GM21360 (cell line): ENCODE data around the gene EPHB3.

Experiments
- ATAC-seq: cut with Tn5 transposase; IDR thresholded peaks from one replicate; pipeline ENCODE4 v1.9.1; 2021; ENCODE audit warnings: mild to moderate bottlenecking, moderate library complexity; ENCODE audit not compliant: unreplicated experiment

Gene EPHB3

GRCh38 chr3:184561061-184561912, at the start of gene EPHB3:
Gene EPHB3, plus strand, starts transcription at chr3:184561785. Its CDS starts 451 bp downstream, at chr3:184562236.
- ATAC-seq = peak; percentile 81

DNA sequence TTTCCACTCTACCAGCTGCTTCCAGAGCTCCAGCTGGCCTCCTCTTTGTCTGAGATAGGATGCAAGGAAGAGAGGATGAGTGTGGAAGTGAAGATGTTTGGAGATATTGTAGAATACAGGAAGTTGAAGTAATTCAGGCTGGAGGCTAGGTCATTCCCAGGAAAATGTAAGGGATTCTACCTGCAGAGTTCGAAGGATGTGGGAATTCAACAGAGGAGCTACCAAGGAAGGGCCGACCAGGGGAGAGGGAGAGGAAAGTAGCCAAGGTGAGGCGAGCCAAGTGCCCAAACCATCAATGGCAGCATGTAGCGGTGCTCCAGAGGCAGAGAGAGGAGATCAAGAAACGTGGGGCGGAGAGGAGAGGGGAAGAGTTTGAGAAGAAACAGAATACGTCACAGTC, 49.0 kb upstream of the EPHB3 start:
- no peak for ATAC-seq

DNA sequence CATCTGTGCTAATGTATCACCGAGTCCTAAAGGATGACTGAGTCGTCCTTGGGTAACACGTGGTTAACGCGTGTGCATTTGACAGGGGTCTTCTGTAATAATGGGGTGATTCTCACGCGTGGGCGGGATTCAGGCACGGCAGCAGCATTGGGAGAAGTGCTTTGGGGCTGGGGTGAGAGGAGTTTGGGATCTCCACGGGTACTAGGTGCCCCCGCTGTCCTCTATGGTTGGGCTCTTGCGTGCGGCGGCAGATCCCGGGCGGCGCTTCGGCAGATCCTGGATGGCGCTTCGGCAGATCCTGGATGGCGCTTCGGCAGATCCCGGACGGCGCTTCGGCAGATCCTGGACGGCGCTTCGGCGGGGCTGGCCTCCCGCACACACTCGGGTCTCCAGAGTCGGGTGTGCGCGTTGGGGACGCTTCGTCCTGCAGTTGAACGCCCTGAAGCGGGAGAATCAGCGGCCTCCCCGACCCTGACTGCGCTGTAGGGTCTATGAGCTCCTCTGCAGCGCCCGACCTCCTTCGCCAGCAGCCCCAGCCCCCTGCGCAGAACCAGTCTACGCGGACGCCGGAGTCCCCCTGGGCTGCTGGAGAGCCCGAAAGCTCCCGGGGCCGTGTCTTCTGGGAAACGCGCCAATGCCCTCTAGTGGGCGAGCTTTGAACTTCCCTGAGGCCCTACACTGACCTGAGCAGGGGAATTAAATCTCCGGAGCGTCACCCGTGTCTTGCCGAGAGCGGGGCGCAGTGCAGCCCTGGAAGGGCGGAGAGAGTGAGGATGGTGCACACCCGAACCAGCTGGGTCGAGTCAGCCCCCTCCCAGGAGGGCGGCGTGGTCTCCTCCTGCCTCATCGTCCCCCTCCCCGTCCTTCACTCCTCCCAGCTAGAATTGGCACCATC, 48.1 kb upstream of the EPHB3 start:
- no peak for ATAC-seq

DNA sequence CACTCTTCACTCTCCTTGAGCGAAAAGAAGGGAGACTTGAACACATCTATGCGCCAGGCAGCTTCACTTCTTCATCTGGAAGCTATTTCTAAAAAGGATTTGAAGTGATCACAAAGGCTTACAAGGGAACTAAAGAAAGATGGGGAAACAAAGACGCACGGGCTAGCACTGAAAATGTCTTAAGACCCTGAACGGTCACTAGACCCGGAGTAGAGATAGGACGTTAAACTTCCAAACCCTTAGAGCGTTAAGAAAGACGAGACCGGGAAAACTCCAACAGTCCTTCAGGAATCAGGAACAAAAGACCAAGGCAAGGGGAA, 47.5 kb upstream of the EPHB3 start:
- ATAC-seq = no peak

DNA sequence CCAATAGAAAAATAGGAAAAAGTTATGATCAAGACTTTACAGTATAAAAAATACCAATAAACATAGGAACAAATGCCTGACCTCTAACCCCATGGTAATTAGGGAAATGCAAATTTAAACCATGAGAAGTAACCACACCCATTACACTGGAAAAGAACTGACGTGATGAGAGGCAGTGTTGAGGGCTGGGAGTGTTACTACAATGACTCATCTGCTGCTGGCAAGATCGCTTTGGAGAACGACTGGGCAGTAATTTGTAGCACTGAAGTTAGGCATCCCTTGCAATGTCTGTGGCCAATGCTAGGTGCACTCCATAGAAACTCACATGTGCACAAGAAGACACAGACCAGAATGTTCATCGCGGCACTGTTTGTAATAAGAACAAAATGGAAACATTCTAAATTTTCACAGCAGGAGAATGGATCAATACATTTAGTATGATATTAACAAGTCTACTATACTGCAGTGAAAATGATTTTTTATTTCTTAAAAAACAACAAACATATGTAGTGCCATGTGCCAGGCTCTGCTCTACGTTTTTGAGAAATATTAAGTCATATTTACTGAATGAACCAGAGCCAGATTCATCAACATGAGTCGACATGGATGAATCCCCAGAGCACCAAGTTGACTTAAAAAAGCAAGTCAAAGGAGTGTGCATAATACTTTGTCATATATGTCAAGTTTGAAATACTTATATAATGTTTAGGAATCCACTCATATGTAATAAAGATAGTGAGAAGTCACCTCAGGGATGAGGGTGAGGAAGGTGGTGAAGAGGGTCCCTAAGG, 37.6 kb upstream of the EPHB3 start:
- no peak for ATAC-seq

DNA sequence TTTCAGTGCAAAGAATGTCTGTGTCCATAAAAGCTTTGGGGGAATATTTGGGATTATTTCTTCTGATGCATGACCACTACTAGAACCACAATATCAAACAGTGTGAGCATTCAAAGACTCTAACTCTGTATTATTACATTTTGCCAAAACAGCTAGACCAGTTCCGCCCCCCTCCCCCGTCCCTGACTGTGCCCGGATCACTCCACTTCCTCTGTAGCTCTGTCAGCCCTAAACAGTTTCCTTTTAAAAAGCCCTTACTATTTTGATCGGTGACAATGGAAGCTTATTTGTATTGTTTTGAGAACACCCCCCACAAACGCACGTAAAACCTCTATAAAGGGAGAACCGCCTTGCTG, 36.6 kb upstream of the EPHB3 start:
- no peak for ATAC-seq

- ATAC-seq = no peak
These were observed 36.1 kb upstream of the EPHB3 start for GRCh38 chr3:184525337-184526087.

DNA sequence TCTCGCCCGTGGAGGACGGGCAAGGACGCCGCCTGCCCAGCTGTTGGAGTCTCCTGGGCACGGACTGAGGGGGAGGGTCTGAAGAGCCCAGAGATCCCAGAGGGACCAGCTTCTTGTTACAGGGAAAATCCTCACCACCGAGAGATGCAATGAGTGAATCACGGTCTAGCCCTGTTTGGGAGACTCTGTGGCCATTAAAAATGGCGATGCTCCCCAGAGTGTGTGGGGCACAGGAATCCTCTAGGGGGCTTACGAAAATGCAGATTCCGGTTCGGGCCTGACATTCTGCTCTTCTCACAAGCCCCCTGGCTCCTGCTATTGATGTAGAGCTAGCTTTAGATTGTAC, 35.5 kb upstream of the EPHB3 start:
- no peak for ATAC-seq

- no peak for ATAC-seq
These were observed 29.8 kb upstream of the EPHB3 start for GRCh38 chr3:184531626-184532280.

- no peak for ATAC-seq
These were observed 28.4 kb upstream of the EPHB3 start for GRCh38 chr3:184532940-184533732.

- no peak for ATAC-seq
These were observed 23.5 kb upstream of the EPHB3 start for GRCh38 chr3:184537885-184538665.

GRCh38 chr3:184538666-184539431, 22.7 kb upstream of the EPHB3 start:
- no peak for ATAC-seq

GRCh38 chr3:184539801-184540435, 21.7 kb upstream of the EPHB3 start:
- no peak for ATAC-seq

DNA sequence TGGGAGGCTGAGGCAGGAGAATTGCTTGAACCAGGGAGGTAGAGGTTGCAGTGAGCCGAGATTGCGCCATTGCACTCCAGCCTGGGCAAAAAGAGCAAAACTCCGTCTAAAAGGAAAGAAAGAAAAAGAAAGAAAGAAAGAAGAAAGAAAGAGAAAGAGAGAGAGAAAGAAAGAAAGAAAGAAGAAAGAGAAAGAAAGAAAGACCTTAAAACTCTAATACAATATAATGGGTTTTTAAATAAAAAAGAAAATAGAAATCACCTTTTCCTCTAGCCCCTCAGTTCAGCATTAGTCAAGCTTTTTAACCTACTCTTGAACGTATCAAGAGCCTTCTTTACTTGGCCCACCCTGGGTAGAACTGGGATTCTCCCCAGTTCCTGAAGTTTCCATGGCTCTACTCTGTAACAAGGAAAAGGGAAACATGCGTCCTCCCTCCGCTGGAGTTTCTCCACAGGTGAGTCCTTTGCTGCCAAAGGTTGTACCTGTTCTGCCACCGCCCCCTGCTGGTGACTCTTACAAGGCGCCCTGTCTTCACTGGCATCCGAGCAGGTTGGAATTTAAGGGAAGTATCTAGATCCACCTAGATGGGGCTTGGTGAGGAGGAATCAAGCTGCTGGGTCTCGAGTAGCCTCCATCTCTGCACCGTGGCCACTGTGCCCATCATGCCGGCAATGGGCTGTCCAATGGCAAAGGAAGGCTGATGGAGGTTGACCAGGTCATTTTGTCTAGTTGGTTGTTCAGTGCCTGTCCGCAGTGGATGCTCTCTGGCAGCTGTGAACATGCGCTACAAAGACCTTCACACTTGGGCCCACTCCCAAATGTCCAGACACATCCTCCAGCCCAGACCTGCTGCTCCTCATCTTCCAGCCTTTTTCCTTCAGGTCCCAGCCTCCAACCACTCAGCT, 20.6 kb upstream of the EPHB3 start:
- ATAC-seq = no peak

DNA sequence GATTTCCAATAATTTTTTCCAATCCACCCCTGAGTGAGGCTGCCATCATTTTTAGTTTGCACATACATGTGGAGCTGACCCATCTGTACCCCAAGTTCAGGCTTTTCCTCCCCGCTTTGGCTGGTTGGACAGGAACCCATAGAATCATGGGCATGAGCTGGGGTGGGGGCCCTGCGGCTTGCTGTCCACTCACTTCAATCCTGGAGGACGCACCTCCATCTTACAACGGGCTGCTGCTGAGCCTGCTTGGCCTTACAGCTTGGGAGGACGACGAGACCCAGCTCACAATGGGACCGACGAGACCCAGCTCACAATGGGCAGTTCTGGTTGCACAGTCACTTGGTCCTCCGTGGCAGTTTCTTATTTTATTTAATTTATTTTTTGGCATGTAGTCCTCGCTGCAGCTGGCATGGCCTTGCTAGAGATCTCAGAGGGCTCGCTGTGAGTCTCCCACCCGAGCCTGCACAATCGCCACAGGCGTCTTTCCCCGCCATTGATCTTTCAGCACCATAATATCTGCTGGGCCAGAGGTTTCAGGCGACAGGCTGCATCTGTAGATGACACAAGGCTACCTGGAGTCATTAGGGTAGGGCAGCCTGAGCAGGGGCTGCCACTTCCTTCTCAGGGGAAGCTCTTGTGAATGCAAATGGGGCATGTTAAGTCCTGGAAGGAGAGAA, 19.6 kb upstream of the EPHB3 start:
- no peak for ATAC-seq

GRCh38 chr3:184542577-184542976, 19.0 kb upstream of the EPHB3 start:
- no peak for ATAC-seq
